Measurements from ENCODE around the gene ALOX5AP.

DNA sequence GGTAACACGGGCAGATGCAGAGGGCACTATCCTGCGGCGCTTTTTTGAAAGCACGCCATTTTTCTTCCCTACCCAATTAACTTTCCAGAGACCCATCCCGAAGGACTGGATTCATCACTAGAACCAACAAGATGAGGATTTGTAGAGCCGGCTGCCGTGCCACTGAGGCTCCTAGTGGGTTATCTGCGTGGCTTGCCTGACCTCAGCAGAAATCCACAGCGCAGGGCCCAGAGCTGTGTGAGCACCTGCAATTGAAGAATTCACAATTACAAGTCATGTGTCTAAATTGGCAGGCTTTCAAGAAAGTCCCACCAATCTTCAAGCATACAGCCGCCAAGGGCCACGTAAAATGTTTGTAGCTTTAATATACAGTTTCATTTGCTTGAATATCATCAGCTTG, 75.5 kb downstream of the ALOX5AP start:
- TF ChIP-seq GATA2 (IDR thresholded peaks at IDR 0.05; ENCODE audit: low read depth, low read length) (no peak), GATA3 (IDR thresholded peaks at IDR 0.05; ENCODE audit: low read depth, low read length) (no peak)

Measured in SH-SY5Y (cell line).